Mesendoderm (in vitro differentiated cells): ENCODE data around the gene TMEM254.
"Not testable (repeated sequence)": the region's sequence is repeated elsewhere in the genome, so short reads cannot be mapped to it uniquely, and the experiment has no call there.

Experiments used
- DNase-seq: peaks from one replicate; pipeline ENCODE4 v3.0.0; 2013
- H2AK5ac ChIP-seq: 2 replicates; pipeline ENCODE4 v1.6.1; 2013; ENCODE audit warnings: low read length, inconsistent platforms
- H2BK120ac ChIP-seq: 2 replicates; pipeline ENCODE4 v1.6.1; 2013; ENCODE audit warnings: low read depth, mild to moderate bottlenecking, low read length, moderate library complexity, mixed read lengths
- H2BK15ac ChIP-seq: replicated peaks from 2 replicates; pipeline ENCODE4 v1.6.1; 2013; ENCODE audit warnings: low read depth, mild to moderate bottlenecking, moderate library complexity
- H2BK5ac ChIP-seq: 2 replicates; pipeline ENCODE4 v1.6.1; 2013; ENCODE audit warnings: low read length, inconsistent platforms
- H3K18ac ChIP-seq: 2 replicates; pipeline ENCODE4 v1.6.1; 2013; ENCODE audit warnings: mild to moderate bottlenecking, low read length, mixed read lengths
- H3K23ac ChIP-seq: one replicate; pipeline ENCODE4 v1.6.1; 2013; ENCODE audit warnings: low read length
- H3K27ac ChIP-seq: 2 replicates; pipeline ENCODE4 v1.5.1; 2013; ENCODE audit warnings: low read depth, mild to moderate bottlenecking, inconsistent platforms, low read length, moderate library complexity
- H3K27me3 ChIP-seq: 2 replicates; pipeline ENCODE4 v1.6.1; 2013; ENCODE audit warnings: low read length, control low read depth, mild to moderate bottlenecking, inconsistent platforms; ENCODE audit not compliant: insufficient read depth, poor library complexity
- H3K36me3 ChIP-seq: 2 replicates; pipeline ENCODE4 v1.6.1; 2013; ENCODE audit warnings: low read length, inconsistent platforms; ENCODE audit not compliant: control insufficient read depth, insufficient read depth
- H3K4ac ChIP-seq: one replicate; pipeline ENCODE4 v1.6.1; 2013; ENCODE audit warnings: low read depth, mild to moderate bottlenecking, low read length, moderate library complexity
- H3K4me1 ChIP-seq: 2 replicates; pipeline ENCODE4 v1.6.1; 2013; ENCODE audit warnings: low read depth, low read length, inconsistent platforms; ENCODE audit not compliant: control insufficient read depth
- H3K4me2 ChIP-seq: 2 replicates; pipeline ENCODE4 v1.6.1; 2013; ENCODE audit warnings: low read length
- H3K4me3 ChIP-seq: 2 replicates; pipeline ENCODE4 v1.5.1; 2013; ENCODE audit warnings: mild to moderate bottlenecking, low read length
- H3K56ac ChIP-seq: one replicate; pipeline ENCODE4 v1.6.1; 2013; ENCODE audit warnings: low read length
- H3K79me1 ChIP-seq: 2 replicates; pipeline ENCODE4 v1.6.1; 2013; ENCODE audit warnings: low read length, inconsistent platforms
- H3K79me2 ChIP-seq: 2 replicates; pipeline ENCODE4 v1.6.1; 2013; ENCODE audit warnings: mild to moderate bottlenecking, low read length; ENCODE audit not compliant: control insufficient read depth, insufficient read depth
- H3K9ac ChIP-seq: 2 replicates; pipeline ENCODE4 v1.6.1; 2013; ENCODE audit warnings: low read length, inconsistent platforms
- H4K5ac ChIP-seq: one replicate; pipeline ENCODE4 v1.6.1; 2013; ENCODE audit warnings: low read length
- H4K8ac ChIP-seq: one replicate; pipeline ENCODE4 v1.6.1; 2013; ENCODE audit warnings: low read depth, mild to moderate bottlenecking, control low read depth, low read length, moderate library complexity
- WGBS: extraction: QIAGEN DNeasy Blood & Tissue Kit; methylation state at CpG from one replicate; pipeline ENCODE4 v1.1.7; 2013; ENCODE audit warnings: low lambda C conversion rate, missing lambda C conversion rate; ENCODE audit not compliant: insufficient coverage; ENCODE audit errors: extremely low coverage; 5-methylcytosine and 5-hydroxymethylcytosine counted together

Gene TMEM254

GRCh38 chr10:80064120-80064886 is 14.2 kb upstream of the TMEM254 start:
- Histone ChIP-seq H3K4me1 (peaks cover 3% of the 10 kb centered on the region), H3K9ac (no peak overlapping the region), H3K79me2 (no peaks in the 10 kb centered on the region), H3K27ac (no peak overlapping the region), H3K56ac (no peak overlapping the region), H4K5ac (no peak overlapping the region), H3K23ac (no peak overlapping the region), H3K4me2 (no peak overlapping the region), H3K18ac (no peak overlapping the region), H3K4me3 (no peak overlapping the region), H2BK15ac (no peak overlapping the region), H2BK5ac (no peak overlapping the region), H2BK120ac (no peak overlapping the region), H3K27me3 (no peaks in the 10 kb centered on the region), H3K4ac (no peak overlapping the region), H2AK5ac (no peak overlapping the region), H3K36me3 (no peaks in the 10 kb centered on the region), H3K79me1 (no peaks in the 10 kb centered on the region), H4K8ac (no peak overlapping the region)
- DNase-seq, result no peak
- WGBS, result no CpG with 5 or more reads among the region's 8 CpGs

- Histone ChIP-seq H2AK5ac (no peak overlapping the region), H3K27ac (no peak overlapping the region), H3K23ac (no peak overlapping the region), H3K27me3 (no peaks in the 10 kb centered on the region), H3K4me3 (no peak overlapping the region), H2BK5ac (no peak overlapping the region), H2BK15ac (no peak overlapping the region), H4K5ac (no peak overlapping the region), H3K4me2 (no peak overlapping the region), H3K79me2 (no peaks in the 10 kb centered on the region), H3K56ac (no peak overlapping the region), H3K79me1 (no peaks in the 10 kb centered on the region), H3K4ac (no peak overlapping the region), H4K8ac (no peak overlapping the region), H2BK120ac (no peak overlapping the region), H3K36me3 (no peaks in the 10 kb centered on the region), H3K4me1 (peaks cover 5% of the 10 kb centered on the region), H3K9ac (no peak overlapping the region), H3K18ac (peak overlapping the region; percentile 80)
- no CpG with 5 or more reads among the region's 4 CpGs for WGBS
- DNase-seq, result peak; percentile 54
These were observed 11.7 kb upstream of the TMEM254 start for GRCh38 chr10:80066809-80067208.

GRCh38 chr10:80067821-80068220 is 10.6 kb upstream of the TMEM254 start:
- not testable (repeated sequence) for H3K27ac ChIP-seq, H3K79me1 ChIP-seq, H2AK5ac ChIP-seq, H3K4me1 ChIP-seq, H3K23ac ChIP-seq, H2BK5ac ChIP-seq, H2BK120ac ChIP-seq, H4K5ac ChIP-seq, H3K36me3 ChIP-seq, H3K4me3 ChIP-seq, H3K27me3 ChIP-seq, H4K8ac ChIP-seq, H3K79me2 ChIP-seq, H3K4me2 ChIP-seq, H3K56ac ChIP-seq, H3K9ac ChIP-seq, H3K18ac ChIP-seq, H3K4ac ChIP-seq, H2BK15ac ChIP-seq
- peak; percentile 56 for DNase-seq

DNA sequence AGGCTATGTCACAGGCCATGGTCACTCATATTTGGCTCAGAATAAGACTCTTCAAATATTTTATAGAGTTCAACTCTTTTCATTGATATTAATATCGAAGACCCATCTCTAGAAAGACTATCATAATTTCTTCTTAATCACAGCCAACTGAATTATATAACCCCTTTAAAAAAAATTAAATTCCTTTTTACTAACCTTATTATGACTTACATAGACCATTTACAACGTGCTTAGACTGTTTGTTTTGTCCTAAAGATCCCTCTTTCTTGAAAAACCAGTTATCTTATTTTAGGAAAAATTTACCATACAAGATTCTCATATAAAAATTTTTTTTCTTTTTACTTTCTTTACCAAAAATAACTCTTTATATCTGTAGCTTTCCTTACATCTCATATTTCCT is 10.2 kb upstream of the TMEM254 start:
- no peak overlapping the region for H3K18ac ChIP-seq
- no peak overlapping the region for H3K56ac ChIP-seq
- H3K23ac ChIP-seq, result no peak overlapping the region
- no peaks in the 10 kb centered on the region for H3K27me3 ChIP-seq
- no peak overlapping the region for H3K4me2 ChIP-seq
- H3K4ac ChIP-seq, result no peak overlapping the region
- 100% methylated on average over 2 of the region's 2 CpGs for WGBS
- no peaks in the 10 kb centered on the region for H3K79me1 ChIP-seq
- no peak overlapping the region for H3K27ac ChIP-seq
- no peak for DNase-seq
- no peak overlapping the region for H4K5ac ChIP-seq
- H3K4me3 ChIP-seq, result no peak overlapping the region
- no peak overlapping the region for H4K8ac ChIP-seq
- H2AK5ac ChIP-seq, result no peak overlapping the region
- H3K36me3 ChIP-seq, result no peaks in the 10 kb centered on the region
- H2BK15ac ChIP-seq, result no peak overlapping the region
- peaks cover 5% of the 10 kb centered on the region for H3K4me1 ChIP-seq
- H2BK5ac ChIP-seq, result no peak overlapping the region
- no peaks in the 10 kb centered on the region for H3K79me2 ChIP-seq
- no peak overlapping the region for H3K9ac ChIP-seq
- no peak overlapping the region for H2BK120ac ChIP-seq

DNA sequence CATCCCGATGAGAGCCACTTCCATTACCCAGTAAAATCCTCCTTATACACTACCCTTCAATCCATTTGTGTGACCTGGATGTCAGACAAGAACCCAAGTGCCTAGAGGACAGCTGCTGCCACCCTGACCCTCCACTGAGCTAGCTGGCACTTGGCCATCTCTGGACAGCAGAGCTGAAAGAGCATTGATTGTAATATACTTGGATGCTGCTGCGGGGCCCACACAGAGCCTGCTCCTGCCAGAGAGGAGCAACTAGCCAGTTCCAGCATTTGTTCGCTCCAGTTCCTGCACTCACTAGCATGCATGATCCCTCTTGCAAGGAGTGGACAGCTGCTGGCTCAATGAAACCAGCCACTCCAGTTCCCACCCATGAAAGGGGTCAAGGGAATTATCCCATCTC is 8.4 kb upstream of the TMEM254 start:
- Histone ChIP-seq H3K27ac (no peak overlapping the region), H2BK5ac (no peak overlapping the region)
- WGBS, result no CpG with 5 or more reads among the region's 3 CpGs

DNA sequence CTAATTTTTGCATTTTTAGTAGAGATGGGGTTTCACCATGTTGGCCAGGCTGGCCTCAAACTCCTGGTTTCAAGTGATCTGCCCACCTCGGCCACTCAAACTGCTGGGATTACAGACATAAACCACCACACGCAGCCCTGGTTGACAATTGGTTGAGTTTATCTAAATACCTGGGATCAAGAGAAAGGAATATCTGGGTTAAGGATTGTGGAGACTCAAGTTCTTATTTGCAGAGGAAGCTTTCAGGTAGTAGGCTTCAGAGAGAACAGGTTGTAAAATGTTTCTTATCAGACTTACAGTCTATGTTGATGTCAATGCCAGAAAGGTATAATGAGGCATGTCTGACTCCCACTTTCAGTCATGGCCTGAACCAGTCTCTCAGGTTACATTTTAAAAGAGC is 5.9 kb upstream of the TMEM254 start:
- no peak overlapping the region for H4K8ac ChIP-seq
- DNase-seq, result no peak
- H2AK5ac ChIP-seq, result no peak overlapping the region
- no peaks in the 10 kb centered on the region for H3K79me1 ChIP-seq
- H4K5ac ChIP-seq, result no peak overlapping the region
- H3K18ac ChIP-seq, result no peak overlapping the region
- H2BK120ac ChIP-seq, result no peak overlapping the region
- H2BK5ac ChIP-seq, result no peak overlapping the region
- H2BK15ac ChIP-seq, result no peak overlapping the region
- no CpG with 5 or more reads among the region's 2 CpGs for WGBS
- no peak overlapping the region for H3K56ac ChIP-seq
- H3K79me2 ChIP-seq, result no peaks in the 10 kb centered on the region
- no peak overlapping the region for H3K9ac ChIP-seq
- no peaks in the 10 kb centered on the region for H3K36me3 ChIP-seq
- no peaks in the 10 kb centered on the region for H3K27me3 ChIP-seq
- H3K4me1 ChIP-seq, result peaks cover 3% of the 10 kb centered on the region
- no peak overlapping the region for H3K27ac ChIP-seq
- H3K4me3 ChIP-seq, result no peak overlapping the region
- H3K4me2 ChIP-seq, result no peak overlapping the region
- H3K4ac ChIP-seq, result no peak overlapping the region
- no peak overlapping the region for H3K23ac ChIP-seq

More for the DNA sequence above, 8.4 kb upstream of the TMEM254 start:
- Histone ChIP-seq H3K27me3 (no peaks in the 10 kb centered on the region), H3K79me2 (no peaks in the 10 kb centered on the region), H3K4me3 (no peak overlapping the region), H2BK15ac (no peak overlapping the region), H2BK120ac (no peak overlapping the region), H3K79me1 (no peaks in the 10 kb centered on the region), H4K5ac (no peak overlapping the region), H3K4me2 (no peak overlapping the region), H3K36me3 (no peaks in the 10 kb centered on the region), H4K8ac (no peak overlapping the region), H3K9ac (no peak overlapping the region), H3K4me1 (peaks cover 5% of the 10 kb centered on the region), H3K18ac (no peak overlapping the region), H2AK5ac (no peak overlapping the region), H3K56ac (peak overlapping the region; percentile 30), H3K23ac (no peak overlapping the region), H3K4ac (no peak overlapping the region)
- DNase-seq, result no peak
